ENCODE data around the gene FADS2.

The FADS2 gene

GRCh38 chr11:61871158-61871597 is 43.1 kb downstream of the FADS2 start:
- DNase-seq (ENCODE audit: low spot score), result peak; percentile 84
- TF ChIP-seq CTCF (IDR thresholded peaks at IDR 0.05; ENCODE audit: extremely low read depth, missing control alignments), result peak; percentile 76

- no peak for DNase-seq (ENCODE audit: low spot score)
- TF ChIP-seq CTCF (IDR thresholded peaks at IDR 0.05; ENCODE audit: extremely low read depth, missing control alignments), result no peak
Observed at GRCh38 chr11:61872935-61873565, 45.0 kb downstream of the FADS2 start.

- no peak for TF ChIP-seq CTCF (IDR thresholded peaks at IDR 0.05; ENCODE audit: extremely low read depth, missing control alignments)
- DNase-seq (ENCODE audit: low spot score), result no peak
Observed at GRCh38 chr11:61873588-61874376, 45.7 kb downstream of the FADS2 start.

- DNase-seq (ENCODE audit: low spot score), result no peak
- no peak for TF ChIP-seq CTCF (IDR thresholded peaks at IDR 0.05; ENCODE audit: extremely low read depth, missing control alignments)
Observed at GRCh38 chr11:61874377-61874809, 46.3 kb downstream of the FADS2 start.

- TF ChIP-seq CTCF (IDR thresholded peaks at IDR 0.05; ENCODE audit: extremely low read depth, missing control alignments), result no peak
- no peak for DNase-seq (ENCODE audit: low spot score)
Observed at GRCh38 chr11:61874853-61875252, 46.8 kb downstream of the FADS2 start.

GRCh38 chr11:61875698-61876097 is 47.6 kb downstream of the FADS2 start:
- DNase-seq (ENCODE audit: low spot score), result no peak
- TF ChIP-seq CTCF (IDR thresholded peaks at IDR 0.05; ENCODE audit: extremely low read depth, missing control alignments), result no peak

- TF ChIP-seq CTCF (IDR thresholded peaks at IDR 0.05; ENCODE audit: extremely low read depth, missing control alignments), result no peak
Observed at GRCh38 chr11:61879152-61879551, 51.1 kb downstream of the FADS2 start.

More at GRCh38 chr11:61879152-61879551, 51.1 kb downstream of the FADS2 start:
- no peak for DNase-seq (ENCODE audit: low spot score)

Measured in GM20000 (cell line).